GM12873 (cell line): Measurements from ENCODE around the gene ST14.

Experiments
- TF ChIP-seq, protein P1 (sequence below): IDR thresholded peaks from 2 replicates; pipeline ENCODE4 v1.5.1; 2012; ENCODE audit warnings: low read depth, mild to moderate bottlenecking, moderate library complexity, low read length, control low read depth; ENCODE audit not compliant: insufficient read depth; ENCODE audit errors: missing control alignments

The ST14 gene

DNA sequence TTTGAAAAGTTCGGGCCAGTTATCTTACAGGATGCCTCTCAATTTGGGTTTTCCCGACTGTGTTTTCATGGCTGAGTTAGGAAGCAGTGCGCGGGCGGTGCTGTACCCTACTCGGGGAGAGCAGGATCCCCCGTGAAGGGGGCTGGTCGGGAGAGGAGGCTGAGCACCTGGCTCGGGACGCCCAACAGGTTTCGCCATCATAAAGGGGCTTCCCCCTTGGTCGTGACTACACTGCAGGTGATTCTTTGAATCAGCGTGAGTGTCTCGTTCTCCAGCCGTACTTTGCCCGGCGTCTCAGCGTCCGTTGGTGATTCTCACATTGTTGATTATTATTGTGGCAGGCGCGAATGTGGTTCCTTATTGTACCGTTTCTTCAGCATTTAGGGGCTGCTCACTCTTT, 46.6 kb downstream of the ST14 start:
- TF ChIP-seq, protein P1, sequence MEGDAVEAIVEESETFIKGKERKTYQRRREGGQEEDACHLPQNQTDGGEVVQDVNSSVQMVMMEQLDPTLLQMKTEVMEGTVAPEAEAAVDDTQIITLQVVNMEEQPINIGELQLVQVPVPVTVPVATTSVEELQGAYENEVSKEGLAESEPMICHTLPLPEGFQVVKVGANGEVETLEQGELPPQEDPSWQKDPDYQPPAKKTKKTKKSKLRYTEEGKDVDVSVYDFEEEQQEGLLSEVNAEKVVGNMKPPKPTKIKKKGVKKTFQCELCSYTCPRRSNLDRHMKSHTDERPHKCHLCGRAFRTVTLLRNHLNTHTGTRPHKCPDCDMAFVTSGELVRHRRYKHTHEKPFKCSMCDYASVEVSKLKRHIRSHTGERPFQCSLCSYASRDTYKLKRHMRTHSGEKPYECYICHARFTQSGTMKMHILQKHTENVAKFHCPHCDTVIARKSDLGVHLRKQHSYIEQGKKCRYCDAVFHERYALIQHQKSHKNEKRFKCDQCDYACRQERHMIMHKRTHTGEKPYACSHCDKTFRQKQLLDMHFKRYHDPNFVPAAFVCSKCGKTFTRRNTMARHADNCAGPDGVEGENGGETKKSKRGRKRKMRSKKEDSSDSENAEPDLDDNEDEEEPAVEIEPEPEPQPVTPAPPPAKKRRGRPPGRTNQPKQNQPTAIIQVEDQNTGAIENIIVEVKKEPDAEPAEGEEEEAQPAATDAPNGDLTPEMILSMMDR, result no peak

DNA sequence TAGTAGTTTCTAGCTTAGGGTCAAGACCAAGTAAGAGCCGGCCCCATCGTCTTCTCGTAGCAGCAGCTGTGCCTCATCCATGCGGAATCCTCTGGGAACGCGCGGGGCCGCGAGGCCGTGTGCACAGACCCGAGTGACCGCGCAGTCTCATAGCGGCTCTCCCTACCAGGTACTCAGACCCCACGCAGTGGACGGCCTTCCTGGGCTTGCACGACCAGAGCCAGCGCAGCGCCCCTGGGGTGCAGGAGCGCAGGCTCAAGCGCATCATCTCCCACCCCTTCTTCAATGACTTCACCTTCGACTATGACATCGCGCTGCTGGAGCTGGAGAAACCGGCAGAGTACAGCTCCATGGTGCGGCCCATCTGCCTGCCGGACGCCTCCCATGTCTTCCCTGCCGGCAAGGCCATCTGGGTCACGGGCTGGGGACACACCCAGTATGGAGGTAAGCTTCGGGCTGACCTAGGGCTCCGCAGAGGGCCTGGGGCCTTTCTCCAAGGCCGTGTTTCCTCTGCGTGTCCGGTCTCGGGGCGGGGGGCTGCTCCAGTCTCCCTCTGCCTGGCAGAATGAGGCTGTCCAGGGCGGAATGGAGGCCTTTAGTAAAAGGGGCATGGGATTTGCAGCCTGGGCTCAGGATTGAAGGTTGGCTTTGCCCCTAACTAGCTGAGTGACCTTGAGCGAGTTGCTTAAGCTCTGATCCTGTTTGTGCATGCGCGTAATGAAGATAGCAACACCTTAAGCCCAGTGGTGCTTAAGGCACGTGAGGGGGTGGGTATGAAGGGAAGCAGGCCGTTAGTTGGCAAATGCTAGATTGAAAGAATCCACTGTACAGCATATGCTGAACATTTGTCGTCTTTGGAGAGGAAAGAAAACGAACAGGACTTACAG, 48.9 kb downstream of the ST14 start:
- TF ChIP-seq, protein P1, result no peak

DNA sequence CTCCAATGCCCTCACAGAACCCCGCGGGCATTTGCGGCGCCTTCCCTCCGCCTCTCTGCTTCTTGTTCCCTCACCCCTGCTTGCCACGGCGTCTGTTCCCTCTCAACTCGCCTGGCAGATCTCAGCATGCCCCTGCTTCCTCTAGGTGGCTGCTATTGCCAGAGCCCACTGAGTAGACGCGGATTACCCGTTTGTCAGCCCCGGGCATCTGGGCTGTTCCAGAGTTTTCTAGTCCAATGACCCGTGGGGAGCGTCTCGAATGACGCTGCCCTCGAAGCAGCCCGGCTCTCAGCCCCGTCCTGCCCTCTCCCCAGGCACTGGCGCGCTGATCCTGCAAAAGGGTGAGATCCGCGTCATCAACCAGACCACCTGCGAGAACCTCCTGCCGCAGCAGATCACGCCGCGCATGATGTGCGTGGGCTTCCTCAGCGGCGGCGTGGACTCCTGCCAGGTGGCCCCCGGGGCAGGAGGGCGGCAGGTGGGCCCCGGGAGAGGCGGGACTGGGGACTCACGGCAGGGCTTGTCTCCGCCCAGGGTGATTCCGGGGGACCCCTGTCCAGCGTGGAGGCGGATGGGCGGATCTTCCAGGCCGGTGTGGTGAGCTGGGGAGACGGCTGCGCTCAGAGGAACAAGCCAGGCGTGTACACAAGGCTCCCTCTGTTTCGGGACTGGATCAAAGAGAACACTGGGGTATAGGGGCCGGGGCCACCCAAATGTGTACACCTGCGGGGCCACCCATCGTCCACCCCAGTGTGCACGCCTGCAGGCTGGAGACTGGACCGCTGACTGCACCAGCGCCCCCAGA, 49.7 kb downstream of the ST14 start:
- TF ChIP-seq, protein P1, result no peak

DNA sequence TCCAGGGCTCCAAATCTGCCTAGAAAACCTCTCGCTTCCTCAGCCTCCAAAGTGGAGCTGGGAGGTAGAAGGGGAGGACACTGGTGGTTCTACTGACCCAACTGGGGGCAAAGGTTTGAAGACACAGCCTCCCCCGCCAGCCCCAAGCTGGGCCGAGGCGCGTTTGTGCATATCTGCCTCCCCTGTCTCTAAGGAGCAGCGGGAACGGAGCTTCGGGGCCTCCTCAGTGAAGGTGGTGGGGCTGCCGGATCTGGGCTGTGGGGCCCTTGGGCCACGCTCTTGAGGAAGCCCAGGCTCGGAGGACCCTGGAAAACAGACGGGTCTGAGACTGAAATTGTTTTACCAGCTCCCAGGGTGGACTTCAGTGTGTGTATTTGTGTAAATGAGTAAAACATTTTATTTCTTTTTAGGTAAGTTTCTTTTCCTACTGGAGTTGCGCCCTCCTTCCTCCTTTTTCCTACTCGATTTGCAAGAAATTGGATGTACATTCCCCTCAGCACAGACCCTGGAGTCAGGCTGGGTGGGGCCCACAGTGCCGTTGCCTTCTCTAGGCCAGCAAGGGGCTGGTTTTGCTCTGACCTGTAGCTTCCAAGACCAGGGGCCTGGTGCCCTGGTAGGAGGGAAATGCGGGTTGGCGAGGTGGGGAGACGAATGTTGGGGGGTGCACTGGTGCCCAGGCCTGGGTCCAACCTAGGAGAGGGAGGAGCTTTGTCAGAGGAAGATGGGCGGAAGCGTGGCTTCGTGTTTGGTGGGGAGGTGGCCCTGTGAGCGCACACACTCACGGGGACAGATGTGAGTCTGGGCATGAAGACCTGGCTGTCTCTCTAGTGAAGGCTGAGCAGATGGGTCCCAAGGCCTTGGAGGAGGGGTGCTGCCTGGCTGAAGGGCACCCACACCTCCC, 50.6 kb downstream of the ST14 start:
- TF ChIP-seq, protein P1, result no peak

DNA sequence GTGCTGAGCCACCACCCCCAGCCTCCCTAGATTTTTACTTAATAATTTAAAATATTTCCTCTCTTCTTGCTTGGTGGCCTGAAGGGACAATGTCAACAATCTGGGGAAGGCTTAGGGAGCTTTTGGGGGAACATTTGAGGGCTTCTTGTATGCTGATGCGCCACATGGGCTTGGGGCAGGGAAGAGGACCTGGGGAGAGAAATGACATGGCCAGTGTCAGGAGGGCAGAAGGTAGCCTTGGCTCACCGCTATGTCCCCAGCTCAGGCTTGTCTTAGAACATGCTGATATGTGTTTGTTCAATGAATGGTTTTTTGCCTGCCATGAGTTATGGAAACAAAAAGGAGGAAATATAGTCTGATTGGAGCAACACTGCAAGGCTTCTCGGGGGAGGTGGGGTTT, 51.6 kb downstream of the ST14 start:
- TF ChIP-seq, protein P1, result no peak

DNA sequence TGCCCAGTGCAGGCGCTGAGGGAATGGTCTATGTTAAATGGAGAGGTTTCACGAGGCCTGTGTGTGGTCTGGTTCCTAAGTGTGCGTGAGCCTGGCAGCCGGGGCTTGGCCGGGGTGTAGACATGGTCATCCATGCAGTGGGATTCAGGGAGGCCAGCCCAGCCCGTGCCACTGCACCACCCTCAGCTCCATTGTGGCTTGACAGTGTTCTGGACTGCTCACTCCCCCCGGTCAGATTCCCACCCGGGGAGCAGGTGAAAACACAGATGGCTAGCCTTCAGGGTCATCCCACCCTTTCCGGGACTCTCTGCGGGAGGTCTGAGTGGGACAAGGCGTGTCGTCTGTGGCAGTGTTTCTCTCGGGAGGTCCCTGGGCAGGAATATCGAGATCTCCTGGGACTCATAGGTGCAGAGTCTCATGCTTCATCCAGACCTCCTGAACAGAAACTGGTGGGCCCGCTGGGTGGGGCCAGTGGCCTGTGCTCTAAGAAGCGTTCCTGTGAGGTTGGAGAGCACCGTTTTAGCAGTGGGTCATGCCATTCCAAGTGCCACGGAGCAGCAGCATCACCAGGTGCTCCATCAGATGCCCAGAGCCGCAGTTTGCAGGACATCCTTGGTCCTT, 52.3 kb downstream of the ST14 start:
- TF ChIP-seq, protein P1, result no peak
